Ovary (tissue), 3 donors: ENCODE data around the gene APBB2.

Experiments used
- EP300 ChIP-seq: sonication (generic); formaldehyde crosslinking; IDR thresholded peaks from one replicate; pipeline ENCODE4 v1.6.1; 2017; ENCODE audit warnings: antibody characterized with exemption
- POLR2A ChIP-seq: fragments of 450-650 bp; IDR thresholded peaks from one replicate; pipeline ENCODE4 v1.6.1; 2017; ENCODE audit warnings: antibody characterized with exemption, mild to moderate bottlenecking, moderate library complexity
- TF ChIP-seq, protein P1 (sequence below), 3 donors: fragments of 450-650 bp in 2 of 3; fragments of 200-600 bp in 1 of 3; IDR thresholded peaks; one replicate each; pipeline versions ENCODE4 v1.5.1 to v1.8.0; 2016 to 2022; ENCODE audit warnings: antibody characterized with exemption in 3 of 3, mild to moderate bottlenecking in 1 of 3
- donor health status: DM: no; HTN: no; CAD: no.

- TF ChIP-seq, protein P1, sequence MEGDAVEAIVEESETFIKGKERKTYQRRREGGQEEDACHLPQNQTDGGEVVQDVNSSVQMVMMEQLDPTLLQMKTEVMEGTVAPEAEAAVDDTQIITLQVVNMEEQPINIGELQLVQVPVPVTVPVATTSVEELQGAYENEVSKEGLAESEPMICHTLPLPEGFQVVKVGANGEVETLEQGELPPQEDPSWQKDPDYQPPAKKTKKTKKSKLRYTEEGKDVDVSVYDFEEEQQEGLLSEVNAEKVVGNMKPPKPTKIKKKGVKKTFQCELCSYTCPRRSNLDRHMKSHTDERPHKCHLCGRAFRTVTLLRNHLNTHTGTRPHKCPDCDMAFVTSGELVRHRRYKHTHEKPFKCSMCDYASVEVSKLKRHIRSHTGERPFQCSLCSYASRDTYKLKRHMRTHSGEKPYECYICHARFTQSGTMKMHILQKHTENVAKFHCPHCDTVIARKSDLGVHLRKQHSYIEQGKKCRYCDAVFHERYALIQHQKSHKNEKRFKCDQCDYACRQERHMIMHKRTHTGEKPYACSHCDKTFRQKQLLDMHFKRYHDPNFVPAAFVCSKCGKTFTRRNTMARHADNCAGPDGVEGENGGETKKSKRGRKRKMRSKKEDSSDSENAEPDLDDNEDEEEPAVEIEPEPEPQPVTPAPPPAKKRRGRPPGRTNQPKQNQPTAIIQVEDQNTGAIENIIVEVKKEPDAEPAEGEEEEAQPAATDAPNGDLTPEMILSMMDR (IDR thresholded peaks at IDR 0.05): no peak
- TF ChIP-seq POLR2A (no peak), EP300 (no peak)
These were observed 342.6 kb downstream of the APBB2 start for GRCh38 chr4:40871695-40872250.
